ENCODE results near the gene METTL25.
"Not testable (repeated sequence)": the region's sequence is repeated elsewhere in the genome, so short reads cannot be mapped to it uniquely, and the experiment has no call there.

The METTL25 gene, protein sequence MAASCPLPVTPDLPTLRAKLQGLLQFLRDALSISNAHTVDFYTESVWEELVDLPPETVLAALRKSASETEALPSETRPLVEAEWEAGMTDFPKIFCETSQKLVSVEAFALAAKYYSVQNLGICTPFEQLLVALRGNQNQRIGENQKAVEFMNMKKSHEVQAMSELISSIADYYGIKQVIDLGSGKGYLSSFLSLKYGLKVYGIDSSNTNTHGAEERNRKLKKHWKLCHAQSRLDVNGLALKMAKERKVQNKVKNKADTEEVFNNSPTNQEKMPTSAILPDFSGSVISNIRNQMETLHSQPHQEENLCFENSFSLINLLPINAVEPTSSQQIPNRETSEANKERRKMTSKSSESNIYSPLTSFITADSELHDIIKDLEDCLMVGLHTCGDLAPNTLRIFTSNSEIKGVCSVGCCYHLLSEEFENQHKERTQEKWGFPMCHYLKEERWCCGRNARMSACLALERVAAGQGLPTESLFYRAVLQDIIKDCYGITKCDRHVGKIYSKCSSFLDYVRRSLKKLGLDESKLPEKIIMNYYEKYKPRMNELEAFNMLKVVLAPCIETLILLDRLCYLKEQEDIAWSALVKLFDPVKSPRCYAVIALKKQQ

DNA sequence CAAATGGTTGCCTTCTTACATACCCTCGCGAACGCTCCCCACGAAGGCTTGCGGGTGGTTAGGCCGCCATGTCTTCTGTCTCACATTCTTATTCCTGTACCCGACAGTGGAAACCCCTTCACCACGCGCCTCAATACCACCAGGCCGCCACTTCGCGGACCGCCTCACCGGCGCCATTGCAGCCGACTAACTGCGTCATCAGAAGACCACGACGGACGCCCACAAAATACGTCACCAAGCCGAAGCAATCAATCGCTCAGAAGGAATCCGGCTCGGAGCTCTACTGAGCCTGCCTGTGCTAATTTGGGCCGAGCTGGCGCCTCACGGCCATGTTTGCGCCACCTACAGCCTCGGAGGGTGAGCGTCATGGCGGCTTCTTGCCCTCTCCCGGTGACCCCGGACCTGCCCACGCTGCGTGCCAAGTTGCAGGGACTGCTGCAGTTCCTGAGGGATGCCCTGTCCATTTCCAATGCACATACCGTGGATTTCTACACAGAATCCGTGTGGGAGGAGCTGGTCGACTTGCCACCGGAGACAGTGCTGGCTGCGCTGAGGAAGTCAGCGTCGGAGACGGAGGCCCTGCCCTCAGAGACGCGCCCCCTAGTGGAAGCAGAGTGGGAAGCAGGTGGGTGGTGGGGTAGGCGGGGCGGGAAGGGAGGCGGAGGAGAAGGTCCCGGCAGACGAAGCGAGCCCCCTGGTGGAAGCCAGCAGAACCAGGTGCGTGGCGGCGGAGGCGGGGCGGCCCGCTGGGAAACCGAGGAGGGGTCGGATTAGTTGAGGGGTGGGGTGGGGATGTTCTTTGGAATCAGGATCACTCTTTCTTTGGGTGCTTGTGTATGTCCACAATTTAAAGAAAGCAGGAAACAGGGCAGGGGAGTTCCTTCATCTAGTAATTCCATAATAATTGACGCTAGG lies at the start of gene METTL25, which contains the start of gene CCDC59:
TSS of gene METTL25 (plus strand) at position 330 of the 915 bp plus-strand sequence. CDS start at position 367, 37 bp downstream.
TSS of gene CCDC59 (minus strand) at position 188 of the 915 bp plus-strand sequence. CDS start at position 177, 11 bp downstream.
- peak; percentile 96 for DNase-seq

DNA sequence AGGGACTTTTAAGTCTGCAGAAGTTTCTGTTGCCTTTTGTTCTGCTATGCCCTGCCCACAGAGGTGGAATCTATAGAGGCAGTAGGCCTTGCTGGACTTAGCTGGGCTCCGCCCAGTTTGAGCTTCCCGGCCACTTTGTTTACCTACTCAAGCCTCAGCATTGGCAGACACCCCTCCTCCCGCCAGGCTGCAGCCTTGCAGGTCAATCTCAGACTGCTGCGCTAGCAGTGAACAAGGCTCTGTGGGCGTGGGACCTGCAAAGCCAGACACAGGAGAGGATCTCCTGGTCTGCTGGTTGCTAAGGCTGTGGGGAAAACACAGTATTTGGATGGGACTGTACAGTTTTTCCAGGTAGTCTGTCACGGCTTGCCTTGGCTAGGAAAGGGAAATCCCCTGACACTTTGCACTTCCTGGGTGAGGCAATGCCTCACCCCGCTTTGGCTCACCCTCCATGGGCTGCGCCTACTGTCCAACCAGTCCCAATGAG lies 43.9 kb upstream of the METTL25 start:
- DNase-seq = no peak

DNA sequence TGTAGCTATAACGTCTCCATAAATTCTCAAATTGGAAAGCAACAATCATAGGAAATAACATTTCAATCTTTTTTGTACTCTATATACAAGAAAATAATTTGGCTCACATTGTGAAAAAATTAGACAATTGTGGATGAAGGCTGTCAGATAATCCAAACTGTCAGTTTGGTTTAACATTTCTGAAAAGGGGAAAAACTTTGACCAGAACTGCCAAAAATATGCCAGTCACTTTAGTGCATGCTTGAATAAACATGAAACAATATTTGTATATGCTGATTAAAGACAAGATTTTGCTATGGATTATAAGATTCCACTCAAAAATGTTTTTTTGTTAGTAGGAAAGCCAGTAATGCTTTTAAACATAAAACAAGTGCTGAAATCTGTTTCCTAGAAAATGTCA lies 39.1 kb upstream of the METTL25 start:
- no peak for DNase-seq

DNA sequence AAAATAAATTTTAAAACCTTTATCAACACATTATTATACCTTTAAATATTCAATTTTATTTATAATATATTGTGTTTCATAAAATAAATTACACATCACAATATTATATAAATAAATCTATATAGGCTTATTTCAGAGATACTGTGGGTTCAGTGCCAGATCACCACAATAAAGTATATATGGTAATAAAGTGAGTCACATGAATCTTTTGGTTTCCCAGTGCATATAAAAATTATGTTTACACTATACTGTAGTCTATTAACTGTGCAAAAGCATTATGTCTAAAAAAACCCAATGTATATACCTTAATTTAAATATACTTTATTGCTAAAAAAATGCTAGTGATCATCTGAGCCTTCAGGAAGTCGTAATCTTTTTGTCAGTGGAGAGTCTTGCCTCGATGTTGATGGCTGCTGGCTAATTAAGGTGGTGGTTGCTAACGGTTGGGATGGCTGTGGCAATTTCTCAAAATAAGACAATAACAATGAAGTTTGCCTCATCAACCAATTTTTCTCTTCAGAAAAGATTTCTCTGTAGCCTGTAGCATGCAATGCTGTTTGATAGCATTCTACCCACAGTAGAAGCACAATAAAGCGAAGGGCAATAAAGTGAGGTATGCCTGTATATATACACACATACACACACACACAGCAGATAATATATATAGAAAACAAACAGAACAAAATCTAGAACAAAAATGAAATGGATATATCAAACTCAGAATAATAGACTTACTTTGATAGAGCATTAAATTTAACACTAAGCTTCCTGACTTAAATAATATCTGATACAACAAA lies 32.6 kb upstream of the METTL25 start:
- no peak for DNase-seq

DNA sequence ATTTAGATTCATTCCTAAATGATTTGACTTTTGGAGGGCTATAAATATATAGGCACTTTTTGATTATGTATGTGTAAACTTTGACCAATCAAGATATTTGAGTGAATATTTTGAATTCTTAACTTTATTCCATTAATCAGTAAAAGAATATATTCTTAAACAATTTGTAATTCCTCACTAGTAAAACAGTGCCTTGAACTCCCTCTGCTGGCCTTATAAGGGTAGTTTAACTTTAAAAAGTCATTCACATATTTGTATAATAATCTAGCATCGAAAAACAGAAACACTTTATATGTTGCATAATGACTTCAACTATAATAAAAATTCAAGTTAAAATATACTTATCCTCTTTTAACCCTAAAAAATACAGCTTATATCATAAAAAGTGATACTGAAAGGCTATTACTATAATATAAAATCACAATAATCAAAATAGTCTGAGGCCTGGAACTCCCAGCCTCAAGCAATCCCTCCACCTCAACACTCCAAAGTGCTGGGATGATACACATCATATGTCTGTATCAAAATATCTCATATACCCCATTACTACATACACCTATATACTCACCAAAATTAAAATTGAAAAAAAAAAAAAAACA lies 31.3 kb upstream of the METTL25 start:
- no peak for DNase-seq

DNA sequence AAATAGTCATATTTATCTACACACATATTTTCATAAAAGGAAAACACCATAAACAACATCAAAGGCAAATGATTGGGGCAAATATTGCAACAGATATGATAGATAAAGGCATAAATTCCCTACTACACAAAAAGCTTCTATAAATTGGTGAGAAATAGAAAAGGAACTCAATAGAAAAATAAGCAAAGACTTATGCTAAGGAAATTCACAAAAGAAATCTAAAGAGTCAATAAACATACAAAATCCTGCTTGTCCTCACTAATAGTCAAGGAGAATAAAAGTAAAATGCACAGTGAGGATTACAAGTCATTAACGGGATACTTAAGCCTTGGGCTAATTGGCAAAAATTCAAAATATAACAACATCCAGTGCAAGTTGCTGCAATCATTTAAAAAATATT lies 30.5 kb upstream of the METTL25 start:
- no peak for DNase-seq

DNA sequence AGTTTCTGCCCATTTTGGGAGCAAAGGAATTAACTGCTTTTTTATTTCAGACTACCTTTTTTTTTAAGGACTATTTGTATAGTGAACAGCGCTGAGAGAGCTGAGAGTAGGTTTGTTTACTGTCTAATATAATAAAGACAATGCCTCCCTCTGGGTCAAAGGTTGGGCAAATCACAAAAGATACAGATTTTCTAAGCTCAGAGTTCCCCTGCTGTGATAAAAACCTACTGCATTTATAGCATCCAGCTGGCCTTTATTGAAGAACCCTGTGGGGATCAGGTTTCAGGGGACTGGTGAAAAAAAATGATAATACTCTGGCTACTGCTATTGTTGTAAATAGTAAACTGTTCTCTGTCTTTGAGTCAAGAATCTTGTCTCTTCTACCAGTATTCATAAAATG lies 28.8 kb upstream of the METTL25 start:
- DNase-seq = no peak

DNA sequence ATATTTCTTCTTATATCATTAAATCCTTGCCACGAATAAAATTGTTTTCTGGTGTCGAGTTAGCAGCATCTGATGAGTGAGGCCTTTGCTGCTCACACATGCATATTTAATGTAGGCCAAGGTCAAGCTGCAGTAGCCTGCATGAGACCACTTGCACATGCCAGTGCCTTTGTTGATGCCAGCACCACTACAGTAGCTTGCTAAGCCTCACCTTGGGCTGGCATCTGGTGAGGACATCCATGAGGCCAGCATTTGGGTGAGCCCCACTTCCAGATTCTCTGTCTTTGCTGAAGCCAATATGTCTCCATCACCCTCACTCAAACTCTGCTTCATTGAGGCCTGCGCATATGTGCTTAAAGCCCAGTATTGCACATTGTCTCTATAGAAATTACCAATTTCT lies 8.2 kb upstream of the METTL25 start:
- no peak for DNase-seq

DNA sequence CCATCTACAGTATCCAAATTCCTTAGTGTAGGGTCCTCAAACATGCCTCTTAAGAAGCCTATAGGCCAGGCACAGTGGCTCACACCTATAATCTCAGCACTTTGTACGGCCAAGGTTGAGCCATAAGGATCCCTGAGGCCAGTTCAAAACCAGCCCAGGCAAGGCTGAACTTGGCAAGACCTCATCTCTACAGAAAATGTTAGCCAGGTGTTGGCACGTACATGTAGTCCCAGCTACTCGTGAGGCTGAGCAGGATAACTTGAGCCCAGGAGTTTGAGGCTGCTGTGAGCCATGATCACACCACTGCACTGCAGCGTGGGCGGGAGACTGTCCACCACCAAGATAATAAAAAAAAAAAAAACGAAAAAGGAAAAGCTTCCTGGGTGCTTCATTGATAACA lies 6.9 kb upstream of the METTL25 start:
- DNase-seq = no peak

DNA sequence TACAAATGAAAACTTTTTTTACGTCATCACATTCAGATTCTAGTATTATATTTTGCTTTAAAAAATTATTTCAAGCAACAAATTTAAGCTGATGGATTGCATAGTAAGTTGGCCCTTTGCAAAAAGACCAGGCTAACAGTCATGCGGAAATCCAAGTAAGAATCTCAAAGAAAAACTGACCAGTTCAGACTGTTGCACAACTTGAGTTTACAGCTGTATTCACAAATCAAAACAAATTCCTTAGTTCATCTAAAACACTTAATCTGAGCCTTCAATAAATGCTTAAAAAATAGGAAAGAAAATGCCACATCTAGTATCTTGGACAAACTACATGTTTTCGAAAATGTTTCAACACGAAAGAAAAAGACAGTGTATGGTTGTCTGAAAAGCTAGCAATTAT lies 989 bp upstream of the METTL25 start:
- no peak for DNase-seq

DNA sequence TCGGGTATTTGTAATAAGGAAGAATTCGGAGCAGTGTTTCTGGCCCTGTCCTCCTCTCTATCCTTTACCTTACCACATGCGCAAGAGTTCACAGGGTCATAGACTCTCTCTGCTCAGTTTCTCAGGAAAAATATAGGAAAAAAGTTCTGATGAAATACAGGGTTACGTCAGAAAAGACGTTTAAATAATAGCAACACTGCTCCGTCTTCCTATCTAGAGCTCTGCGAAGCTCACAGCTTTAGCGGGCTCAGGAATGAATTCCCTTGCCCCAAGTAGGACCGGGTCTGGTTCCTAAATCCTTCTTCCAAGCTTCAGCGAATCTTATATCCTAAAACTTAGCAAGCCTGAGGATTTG lies 507 bp upstream of the METTL25 start:
- no peak for DNase-seq

DNA sequence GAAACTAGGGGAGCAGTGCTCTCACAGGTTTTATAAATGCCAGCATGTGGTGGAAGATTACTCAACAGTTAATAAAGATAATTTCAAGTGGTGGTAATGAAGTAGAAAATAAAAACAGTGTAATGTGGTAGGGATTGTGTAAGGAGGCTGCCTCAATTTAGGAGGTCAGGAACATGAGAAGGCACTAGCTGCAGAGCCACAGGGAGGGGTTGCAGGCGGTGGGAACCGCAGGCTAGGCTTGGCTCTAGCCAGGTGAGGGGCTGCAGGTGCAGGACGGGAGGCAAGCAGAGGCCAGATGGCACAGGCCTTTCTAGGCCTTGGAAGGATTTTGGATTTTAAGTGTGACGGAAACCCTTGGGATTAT lies 768 bp downstream of the METTL25 start:
- DNase-seq = peak; percentile 32

DNA sequence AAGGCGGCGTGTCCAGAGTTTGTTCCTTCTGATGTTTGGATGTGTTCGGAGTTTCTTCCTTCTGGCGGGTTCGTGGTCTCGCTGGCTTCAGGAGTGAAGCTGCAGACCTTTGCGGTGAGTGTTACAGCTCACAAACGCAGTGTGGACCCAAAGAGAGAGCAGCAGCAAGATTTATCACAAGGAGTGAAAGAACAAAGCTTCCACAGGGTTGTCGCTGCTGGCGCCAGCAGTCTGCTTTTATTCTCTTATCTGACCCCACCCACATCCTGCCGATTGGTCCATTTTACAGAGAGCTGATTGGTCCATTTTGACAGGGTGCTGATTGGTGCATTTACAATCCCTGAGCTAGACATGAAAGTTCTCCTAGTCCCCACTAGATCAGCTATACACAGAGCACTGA lies 2.5 kb downstream of the METTL25 start:
- not testable (repeated sequence) for DNase-seq

DNA sequence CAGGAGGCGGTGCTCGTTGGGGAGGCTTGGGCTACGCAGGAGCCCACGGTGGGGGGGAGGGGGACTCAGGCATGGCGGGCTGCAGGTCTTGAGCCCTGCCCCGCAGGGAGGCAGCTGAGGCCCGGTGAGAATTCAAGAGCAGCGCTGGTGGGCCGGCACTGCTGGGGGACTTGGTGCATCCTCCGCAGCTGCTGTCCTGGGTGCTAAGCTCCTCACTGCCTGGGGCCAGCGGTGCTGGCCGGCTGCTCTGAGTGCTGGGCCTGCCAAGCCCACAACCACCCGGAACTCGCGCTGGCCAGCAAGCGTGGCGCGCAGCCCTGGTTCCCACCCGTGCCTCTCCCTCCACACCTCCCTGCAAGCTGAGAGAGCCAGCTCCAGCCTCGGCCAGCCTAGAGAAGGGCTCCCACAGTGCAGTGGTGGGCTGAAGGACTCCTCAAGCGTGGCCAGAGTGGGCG lies 3.2 kb downstream of the METTL25 start:
- DNase-seq = no peak

DNA sequence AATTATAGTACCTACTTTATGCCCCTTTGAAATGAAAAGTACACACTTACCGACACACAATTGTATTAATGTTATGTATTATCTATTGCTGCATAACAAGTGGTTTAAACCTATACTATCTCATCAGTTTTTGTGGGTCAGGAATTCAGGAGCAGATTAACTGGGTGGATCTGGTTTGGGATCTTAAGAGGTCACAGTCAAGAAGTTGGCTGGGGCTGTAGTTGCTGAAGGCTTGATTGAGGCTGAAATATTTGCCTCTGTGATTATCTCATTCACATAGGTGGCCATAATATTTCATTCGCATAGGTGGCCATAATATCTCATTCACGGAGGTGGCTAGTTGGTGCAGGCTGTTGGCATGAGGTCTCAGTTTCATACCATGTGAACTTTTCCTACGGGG lies 5.7 kb downstream of the METTL25 start:
- no peak for DNase-seq

DNA sequence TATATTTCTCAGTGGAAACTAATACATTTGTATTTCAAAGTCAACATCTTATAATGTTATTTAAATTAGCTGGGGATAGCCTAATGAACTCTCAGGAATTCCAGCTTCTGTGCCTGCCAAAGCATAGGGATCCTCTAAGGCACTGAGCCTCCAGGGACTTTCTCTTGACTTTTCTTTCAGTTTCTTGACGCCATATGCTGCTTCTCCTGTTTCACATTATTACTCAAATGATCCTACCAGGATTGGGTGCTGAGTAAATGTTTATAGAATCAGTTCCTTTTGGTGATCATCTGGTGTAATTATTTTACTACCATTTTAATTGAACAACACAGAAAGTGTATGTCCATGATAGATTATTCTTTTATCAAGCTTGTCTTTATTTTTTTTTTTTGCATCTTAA lies 7.9 kb downstream of the METTL25 start:
- no peak for DNase-seq

DNA sequence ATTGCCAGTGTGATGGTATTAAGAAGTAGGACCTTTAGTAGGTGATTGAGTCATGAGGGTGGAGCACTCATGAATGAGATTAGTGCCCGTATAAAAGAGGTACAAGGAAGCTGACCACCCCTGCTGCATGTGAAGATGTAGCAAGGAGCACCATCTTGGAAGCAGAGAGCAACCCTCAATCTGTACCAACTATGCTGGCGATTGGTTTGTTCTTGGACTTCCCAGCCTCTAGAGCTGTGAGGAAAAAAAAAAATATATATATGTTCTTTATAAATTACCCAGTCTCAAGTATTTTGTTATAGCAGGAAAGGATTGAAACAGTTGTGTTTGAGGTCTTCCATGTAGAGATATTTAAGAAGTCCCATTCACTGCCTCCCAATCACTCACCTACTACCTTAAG lies 16.9 kb downstream of the METTL25 start:
- no peak for DNase-seq

DNA sequence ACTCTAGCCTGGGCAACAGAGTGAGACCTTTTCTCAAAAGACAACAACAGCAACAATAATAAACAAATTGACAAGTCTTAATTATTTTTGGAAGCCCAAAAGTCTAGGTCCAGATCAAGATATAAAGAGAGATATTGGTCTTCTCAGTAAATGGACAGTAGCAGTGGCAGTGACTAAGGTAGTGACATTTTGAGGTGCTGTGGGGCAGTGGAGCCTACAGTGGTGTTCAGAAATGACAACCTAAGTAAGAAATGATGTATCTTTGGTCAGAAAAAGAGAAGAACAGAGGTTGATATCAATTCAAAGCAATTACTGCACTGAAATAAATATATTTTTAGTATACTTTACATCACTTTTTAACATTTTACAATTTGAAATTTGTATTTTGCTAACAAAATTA lies 20.7 kb downstream of the METTL25 start:
- no peak for DNase-seq

DNA sequence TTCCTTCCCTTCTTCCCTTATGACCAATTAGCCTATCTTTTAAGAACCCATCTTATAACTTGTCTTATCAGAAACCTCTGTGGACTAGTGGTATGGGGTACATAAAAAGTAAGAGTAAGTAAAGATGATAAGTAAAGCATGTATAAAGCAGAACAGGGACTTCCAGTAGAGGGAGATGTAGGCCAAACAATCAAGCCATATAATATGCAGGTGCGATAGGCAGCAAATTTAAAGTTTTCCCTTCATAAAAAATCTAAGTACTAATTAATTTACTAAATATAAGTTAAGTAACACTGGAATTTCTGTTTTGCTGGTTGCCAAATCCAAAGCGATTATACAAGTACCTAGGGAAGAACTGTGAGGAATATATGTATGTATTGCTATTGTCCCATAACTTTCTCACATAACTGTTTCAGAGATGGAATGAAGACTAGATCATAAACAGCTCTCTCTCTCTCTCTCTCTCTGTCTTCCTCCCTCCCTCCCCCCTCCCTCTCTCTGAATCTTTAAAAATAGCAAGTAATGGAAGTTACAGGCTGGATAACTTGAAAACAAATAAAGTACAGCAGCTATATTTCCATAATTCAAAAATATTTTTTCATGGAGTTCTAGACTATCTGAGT lies 25.7 kb downstream of the METTL25 start:
- DNase-seq = no peak

DNA sequence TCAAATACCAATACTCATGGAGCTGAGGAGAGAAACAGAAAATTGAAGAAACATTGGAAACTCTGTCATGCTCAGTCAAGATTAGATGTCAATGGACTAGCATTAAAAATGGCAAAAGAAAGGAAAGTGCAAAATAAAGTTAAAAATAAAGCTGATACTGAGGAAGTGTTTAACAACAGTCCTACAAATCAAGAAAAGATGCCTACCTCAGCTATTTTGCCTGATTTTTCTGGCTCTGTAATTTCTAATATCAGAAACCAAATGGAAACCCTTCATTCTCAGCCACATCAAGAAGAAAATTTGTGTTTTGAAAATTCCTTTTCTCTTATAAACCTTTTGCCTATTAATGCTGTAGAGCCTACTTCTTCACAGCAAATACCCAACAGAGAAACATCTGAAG lies 40.5 kb downstream of the METTL25 start:
- DNase-seq = no peak

DNA sequence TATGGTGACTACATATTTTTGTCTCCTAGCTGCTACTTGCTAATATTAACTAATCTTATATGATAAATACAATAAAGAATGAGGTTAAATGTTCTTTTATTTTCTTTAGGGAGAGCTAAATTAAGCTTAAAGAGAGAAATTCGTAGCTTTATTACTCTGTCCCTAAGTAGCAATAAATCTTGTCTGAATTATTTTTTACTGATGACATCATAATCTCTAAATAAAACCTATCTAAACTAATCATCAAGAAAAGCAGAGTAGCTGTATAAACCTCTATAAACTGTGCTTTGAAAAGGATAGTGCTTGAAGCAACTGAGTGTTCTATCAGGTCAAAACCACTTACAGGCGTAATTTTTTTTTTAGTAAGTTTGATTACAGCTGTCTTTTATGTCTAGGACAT lies 42.5 kb downstream of the METTL25 start:
- no peak for DNase-seq

DNA sequence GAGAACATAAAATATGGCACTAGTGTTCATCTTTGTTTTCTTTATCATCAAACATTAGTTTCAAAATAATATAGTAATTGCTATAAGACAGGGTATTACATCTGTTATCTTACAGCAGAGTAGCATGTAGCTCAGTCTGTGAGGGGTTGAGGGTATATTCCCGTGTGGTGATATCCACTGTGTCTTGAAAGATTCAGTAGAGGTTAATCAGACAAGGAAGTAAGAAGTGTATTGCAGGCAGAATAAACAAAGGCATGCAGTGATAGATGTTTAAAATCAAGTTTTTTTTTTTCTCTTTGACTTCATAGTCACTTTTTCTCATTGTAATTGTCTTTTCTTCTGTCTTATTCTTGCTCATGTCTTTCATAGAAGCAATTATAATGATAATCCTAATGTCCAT lies 48.3 kb downstream of the METTL25 start:
- no peak for DNase-seq

Measured in NCI-H510A (cell line).